GM23338 (cell line): ENCODE results near the gene PTPN22. TPM values are rescaled to one million over a fixed set of nuclear protein-coding genes. Genes with fewer than 3 reads are reported as not detected.

Experiments used
- ATAC-seq: fragments of 200-7000 bp; cut with Tn5 transposase; 3 replicates; pipeline ENCODE4 v1.9.1; 2020
- DNase-seq: peaks from one replicate; pipeline ENCODE4 v3.0.0-alpha.2; 2015; ENCODE audit warnings: low spot score
- H2AFZ ChIP-seq: fragments of 200-600 bp; sonication (generic); 2 replicates; pipeline ENCODE4 v1.8.0; 2016; ENCODE audit warnings: antibody characterized with exemption, mild to moderate bottlenecking, moderate library complexity
- H3F3A ChIP-seq: fragments of 200-600 bp; sonication (generic); replicated peaks from 2 replicates; pipeline ENCODE4 v1.8.0; 2017; ENCODE audit warnings: antibody characterized with exemption, mixed run types, low read depth
- H3K27ac ChIP-seq: fragments of 200-600 bp; sonication (generic); 2 replicates; pipeline ENCODE4 v1.6.1; 2016; ENCODE audit warnings: low read depth
- H3K27me3 ChIP-seq: fragments of 200-600 bp; sonication (generic); 2 replicates; pipeline ENCODE4 v1.8.0; 2016; ENCODE audit warnings: mild to moderate bottlenecking, mixed run types, moderate library complexity; ENCODE audit not compliant: insufficient read depth
- H3K36me3 ChIP-seq: fragments of 200-600 bp; sonication (generic); 2 replicates; pipeline ENCODE4 v1.8.0; 2016; ENCODE audit warnings: mild to moderate bottlenecking; ENCODE audit not compliant: insufficient read depth
- H3K4me1 ChIP-seq: fragments of 200-600 bp; sonication (generic); 2 replicates; pipeline ENCODE4 v1.8.0; 2016; ENCODE audit warnings: mild to moderate bottlenecking, moderate library complexity; ENCODE audit not compliant: insufficient read depth
- H3K4me2 ChIP-seq: fragments of 200-600 bp; sonication (generic); 2 replicates; pipeline ENCODE4 v1.7.1; 2017; ENCODE audit warnings: mixed run types
- H3K4me3 ChIP-seq: fragments of 200-600 bp; sonication (generic); 2 replicates; pipeline ENCODE4 v1.6.1; 2016; ENCODE audit warnings: mixed run types
- H3K79me2 ChIP-seq: fragments of 200-600 bp; sonication (generic); replicated peaks from 2 replicates; pipeline ENCODE4 v1.8.0; 2017; ENCODE audit warnings: mild to moderate bottlenecking; ENCODE audit not compliant: insufficient read depth
- H3K9me2 ChIP-seq: fragments of 200-600 bp; sonication (generic); 2 replicates; pipeline ENCODE4 v1.8.0; 2017; ENCODE audit not compliant: insufficient read depth
- H4K20me1 ChIP-seq: fragments of 200-600 bp; sonication (generic); replicated peaks from 2 replicates; pipeline ENCODE4 v1.8.0; 2017; ENCODE audit warnings: mild to moderate bottlenecking; ENCODE audit not compliant: insufficient read depth
- H3K27ac Mint-ChIP-seq: 2 replicates; pipeline ENCODE4 v1.8.0; 2020; ENCODE audit warnings: inconsistent platforms, mild to moderate bottlenecking, moderate library complexity, mixed read lengths
- H3K27me3 Mint-ChIP-seq: 3 replicates; pipeline ENCODE4 v1.8.0; 2022; ENCODE audit warnings: low read depth, mild to moderate bottlenecking, moderate library complexity, mixed read lengths, inconsistent platforms; ENCODE audit not compliant: insufficient read depth, poor library complexity
- H3K36me3 Mint-ChIP-seq: 3 replicates; pipeline ENCODE4 v1.8.0; 2021; ENCODE audit warnings: low read depth, mild to moderate bottlenecking, inconsistent platforms, moderate library complexity, mixed read lengths
- H3K4me1 Mint-ChIP-seq: 3 replicates; pipeline ENCODE4 v1.8.0; 2020; ENCODE audit warnings: mild to moderate bottlenecking, inconsistent platforms, mixed read lengths
- H3K4me3 Mint-ChIP-seq: 3 replicates; pipeline ENCODE4 v1.8.0; 2021; ENCODE audit warnings: moderate library complexity, mild to moderate bottlenecking, inconsistent platforms, mixed read lengths
- H3K9me3 Mint-ChIP-seq: 3 replicates; pipeline ENCODE4 v1.8.0; 2020; ENCODE audit warnings: moderate library complexity, mild to moderate bottlenecking, inconsistent platforms, mixed read lengths
- CREB1 ChIP-seq: fragments of 250-450 bp; sonication (Bioruptor Pico); IDR thresholded peaks from 2 replicates; pipeline ENCODE4 v1.5.0; 2020; ENCODE audit warnings: low read depth, mild to moderate bottlenecking, moderate library complexity
- EZH2 ChIP-seq: fragments of 200-600 bp; sonication (generic); IDR thresholded peaks from one replicate; pipeline ENCODE4 v1.8.0; 2017; ENCODE audit warnings: antibody characterized with exemption, mild to moderate bottlenecking, low read depth; ENCODE audit not compliant: unreplicated experiment
- JUNB ChIP-seq: IDR thresholded peaks from one replicate; pipeline ENCODE4 v1.6.1; 2016; ENCODE audit warnings: antibody characterized with exemption; ENCODE audit not compliant: unreplicated experiment
- STAT1 ChIP-seq: IDR thresholded peaks from one replicate; pipeline ENCODE4 v1.6.1; 2016; ENCODE audit warnings: antibody characterized with exemption; ENCODE audit not compliant: unreplicated experiment
- ZNF331 ChIP-seq: fragments of 250-450 bp; sonication (Bioruptor Pico); IDR thresholded peaks from 2 replicates; pipeline ENCODE4 v1.5.0; 2020; ENCODE audit warnings: low read depth, mild to moderate bottlenecking, moderate library complexity
- polyA plus RNA-seq: library from polyadenylated mRNA; unstranded; fragments of >200 nt; fragmentation: Nextera tagmentation; extraction: Ambion mirVana; gene quantifications from 2 replicates; pipeline ENCODE4 v1.2.1, GENCODE V29; 2016
- total RNA-seq: library from RNA; depleted of rRNA; stranded (reverse); fragments of >200 nt; shearing (Covaris generic); gene quantifications from 2 replicates; pipeline ENCODE4 v1.2.3, GENCODE V29; 2014
- TF ChIP-seq, protein P1 (sequence below): IDR thresholded peaks from 2 replicates; pipeline ENCODE4 v1.6.1; 2016; ENCODE audit warnings: antibody characterized with exemption
- TF ChIP-seq, protein P2 (sequence below): fragments of 250-450 bp; sonication (Bioruptor Pico); IDR thresholded peaks from 2 replicates; pipeline ENCODE4 v1.5.0; 2020; ENCODE audit warnings: mild to moderate bottlenecking, moderate library complexity

Gene PTPN22
- total and polyA plus RNA-seq, 2 experiments from 2014 or later = 0.08 TPM; not detected in 1

DNA sequence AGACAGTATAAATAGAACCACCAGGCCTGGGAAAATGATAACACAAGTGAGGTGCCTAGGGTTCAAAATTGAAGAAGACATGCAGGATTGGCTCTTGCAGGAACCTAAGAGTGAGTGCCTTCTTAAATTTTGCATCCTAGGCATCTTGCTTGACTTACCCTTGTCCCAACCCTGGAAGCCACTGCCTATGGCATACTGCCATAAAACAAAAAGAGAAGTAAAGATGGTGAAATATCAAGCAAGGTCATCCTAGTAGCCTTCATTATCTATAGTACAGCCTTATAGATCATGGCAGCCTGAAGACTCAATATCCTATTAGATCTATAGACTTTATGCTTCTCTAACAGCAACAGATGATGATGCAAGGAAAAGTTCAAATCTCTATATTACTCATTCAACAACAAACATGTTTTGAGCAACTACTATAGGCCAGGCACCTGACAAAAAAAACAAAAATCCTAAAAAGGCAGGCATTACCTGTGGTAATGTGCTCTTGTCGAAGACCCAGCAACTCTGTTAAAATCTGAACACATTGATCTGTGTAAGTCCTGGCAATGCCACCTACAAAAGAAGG, 26.8 kb upstream of the PTPN22 start:
- Histone ChIP-seq H2AFZ (no peak overlapping the region), H3K27me3 (no peaks in the 10 kb centered on the region), H3K79me2 (0 out of 2 replicates have a peak, but pooled peaks cover 3% of the 10 kb centered on the region), H3K4me2 (no peak overlapping the region), H3K9me2 (no peaks in the 10 kb centered on the region), H3K4me3 (no peak overlapping the region), H4K20me1 (no peaks in the 10 kb centered on the region), H3K36me3 (no peaks in the 10 kb centered on the region; the same call in 1 of the 2 replicates), H3F3A (peaks cover 2% of the 10 kb centered on the region; the same call in 1 of the 2 replicates), H3K27ac (no peak overlapping the region), H3K4me1 (peaks cover under 1% of the 10 kb centered on the region; the same call in 1 of the 2 replicates)
- Mint-ChIP-seq H3K27ac (no peak overlapping the region), H3K4me1 (peaks cover under 1% of the 10 kb centered on the region; the same call in 1 of the 3 replicates), H3K9me3 (no peaks in the 10 kb centered on the region), H3K36me3 (peaks cover 10% of the 10 kb centered on the region; the same call in 1 of the 3 replicates), H3K27me3 (peaks cover 4% of the 10 kb centered on the region), H3K4me3 (no peak overlapping the region)
- TF ChIP-seq ZNF331 (CRISPR knock-in tag) = no peak
- TF ChIP-seq, protein P1, sequence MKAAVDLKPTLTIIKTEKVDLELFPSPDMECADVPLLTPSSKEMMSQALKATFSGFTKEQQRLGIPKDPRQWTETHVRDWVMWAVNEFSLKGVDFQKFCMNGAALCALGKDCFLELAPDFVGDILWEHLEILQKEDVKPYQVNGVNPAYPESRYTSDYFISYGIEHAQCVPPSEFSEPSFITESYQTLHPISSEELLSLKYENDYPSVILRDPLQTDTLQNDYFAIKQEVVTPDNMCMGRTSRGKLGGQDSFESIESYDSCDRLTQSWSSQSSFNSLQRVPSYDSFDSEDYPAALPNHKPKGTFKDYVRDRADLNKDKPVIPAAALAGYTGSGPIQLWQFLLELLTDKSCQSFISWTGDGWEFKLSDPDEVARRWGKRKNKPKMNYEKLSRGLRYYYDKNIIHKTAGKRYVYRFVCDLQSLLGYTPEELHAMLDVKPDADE = no peak
- no peak for TF ChIP-seq EZH2
- TF ChIP-seq STAT1 = no peak
- no peak for TF ChIP-seq CREB1 (CRISPR knock-in tag)
- TF ChIP-seq, protein P2, sequence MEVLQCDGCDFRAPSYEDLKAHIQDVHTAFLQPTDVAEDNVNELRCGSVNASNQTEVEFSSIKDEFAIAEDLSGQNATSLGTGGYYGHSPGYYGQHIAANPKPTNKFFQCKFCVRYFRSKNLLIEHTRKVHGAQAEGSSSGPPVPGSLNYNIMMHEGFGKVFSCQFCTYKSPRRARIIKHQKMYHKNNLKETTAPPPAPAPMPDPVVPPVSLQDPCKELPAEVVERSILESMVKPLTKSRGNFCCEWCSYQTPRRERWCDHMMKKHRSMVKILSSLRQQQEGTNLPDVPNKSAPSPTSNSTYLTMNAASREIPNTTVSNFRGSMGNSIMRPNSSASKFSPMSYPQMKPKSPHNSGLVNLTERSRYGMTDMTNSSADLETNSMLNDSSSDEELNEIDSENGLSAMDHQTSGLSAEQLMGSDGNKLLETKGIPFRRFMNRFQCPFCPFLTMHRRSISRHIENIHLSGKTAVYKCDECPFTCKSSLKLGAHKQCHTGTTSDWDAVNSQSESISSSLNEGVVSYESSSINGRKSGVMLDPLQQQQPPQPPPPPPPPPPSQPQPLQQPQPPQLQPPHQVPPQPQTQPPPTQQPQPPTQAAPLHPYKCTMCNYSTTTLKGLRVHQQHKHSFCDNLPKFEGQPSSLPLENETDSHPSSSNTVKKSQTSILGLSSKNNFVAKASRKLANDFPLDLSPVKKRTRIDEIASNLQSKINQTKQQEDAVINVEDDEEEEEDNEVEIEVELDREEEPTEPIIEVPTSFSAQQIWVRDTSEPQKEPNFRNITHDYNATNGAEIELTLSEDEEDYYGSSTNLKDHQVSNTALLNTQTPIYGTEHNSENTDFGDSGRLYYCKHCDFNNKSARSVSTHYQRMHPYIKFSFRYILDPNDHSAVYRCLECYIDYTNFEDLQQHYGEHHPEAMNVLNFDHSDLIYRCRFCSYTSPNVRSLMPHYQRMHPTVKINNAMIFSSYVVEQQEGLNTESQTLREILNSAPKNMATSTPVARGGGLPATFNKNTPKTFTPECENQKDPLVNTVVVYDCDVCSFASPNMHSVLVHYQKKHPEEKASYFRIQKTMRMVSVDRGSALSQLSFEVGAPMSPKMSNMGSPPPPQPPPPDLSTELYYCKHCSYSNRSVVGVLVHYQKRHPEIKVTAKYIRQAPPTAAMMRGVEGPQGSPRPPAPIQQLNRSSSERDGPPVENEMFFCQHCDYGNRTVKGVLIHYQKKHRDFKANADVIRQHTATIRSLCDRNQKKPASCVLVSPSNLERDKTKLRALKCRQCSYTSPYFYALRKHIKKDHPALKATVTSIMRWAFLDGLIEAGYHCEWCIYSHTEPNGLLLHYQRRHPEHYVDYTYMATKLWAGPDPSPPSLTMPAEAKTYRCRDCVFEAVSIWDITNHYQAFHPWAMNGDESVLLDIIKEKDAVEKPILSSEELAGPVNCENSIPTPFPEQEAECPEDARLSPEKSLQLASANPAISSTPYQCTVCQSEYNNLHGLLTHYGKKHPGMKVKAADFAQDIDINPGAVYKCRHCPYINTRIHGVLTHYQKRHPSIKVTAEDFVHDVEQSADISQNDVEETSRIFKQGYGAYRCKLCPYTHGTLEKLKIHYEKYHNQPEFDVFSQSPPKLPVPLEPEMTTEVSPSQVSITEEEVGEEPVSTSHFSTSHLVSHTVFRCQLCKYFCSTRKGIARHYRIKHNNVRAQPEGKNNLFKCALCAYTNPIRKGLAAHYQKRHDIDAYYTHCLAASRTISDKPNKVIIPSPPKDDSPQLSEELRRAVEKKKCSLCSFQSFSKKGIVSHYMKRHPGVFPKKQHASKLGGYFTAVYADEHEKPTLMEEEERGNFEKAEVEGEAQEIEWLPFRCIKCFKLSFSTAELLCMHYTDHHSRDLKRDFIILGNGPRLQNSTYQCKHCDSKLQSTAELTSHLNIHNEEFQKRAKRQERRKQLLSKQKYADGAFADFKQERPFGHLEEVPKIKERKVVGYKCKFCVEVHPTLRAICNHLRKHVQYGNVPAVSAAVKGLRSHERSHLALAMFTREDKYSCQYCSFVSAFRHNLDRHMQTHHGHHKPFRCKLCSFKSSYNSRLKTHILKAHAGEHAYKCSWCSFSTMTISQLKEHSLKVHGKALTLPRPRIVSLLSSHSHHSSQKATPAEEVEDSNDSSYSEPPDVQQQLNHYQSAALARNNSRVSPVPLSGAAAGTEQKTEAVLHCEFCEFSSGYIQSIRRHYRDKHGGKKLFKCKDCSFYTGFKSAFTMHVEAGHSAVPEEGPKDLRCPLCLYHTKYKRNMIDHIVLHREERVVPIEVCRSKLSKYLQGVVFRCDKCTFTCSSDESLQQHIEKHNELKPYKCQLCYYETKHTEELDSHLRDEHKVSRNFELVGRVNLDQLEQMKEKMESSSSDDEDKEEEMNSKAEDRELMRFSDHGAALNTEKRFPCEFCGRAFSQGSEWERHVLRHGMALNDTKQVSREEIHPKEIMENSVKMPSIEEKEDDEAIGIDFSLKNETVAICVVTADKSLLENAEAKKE = no peak
- no peak for TF ChIP-seq JUNB
- DNase-seq (no peak), ATAC-seq (no peak)
